HFFc6 (cell line): ENCODE results near the gene MFRP. TPM values are rescaled to one million over a fixed set of nuclear protein-coding genes. Genes with fewer than 3 reads are reported as not detected.

Experiments used
- DNase-seq: peaks from one replicate; pipeline ENCODE4 v3.0.0-alpha.2; 2018
- H3K27ac Mint-ChIP-seq: 2 replicates; pipeline ENCODE4 v1.8.0; 2020; ENCODE audit warnings: mild to moderate bottlenecking, mixed read lengths
- H3K27me3 Mint-ChIP-seq: 2 replicates; pipeline ENCODE4 v1.8.0; 2021; ENCODE audit warnings: mild to moderate bottlenecking, moderate library complexity, mixed read lengths; ENCODE audit not compliant: insufficient read depth
- H3K36me3 Mint-ChIP-seq: 2 replicates; pipeline ENCODE4 v1.8.0; 2021; ENCODE audit warnings: low read depth, mixed read lengths
- H3K4me1 Mint-ChIP-seq: 2 replicates; pipeline ENCODE4 v1.8.0; 2020; ENCODE audit warnings: low read depth, mixed read lengths
- H3K4me3 Mint-ChIP-seq: 2 replicates; pipeline ENCODE4 v1.8.0; 2020; ENCODE audit warnings: mild to moderate bottlenecking, moderate library complexity, mixed read lengths
- H3K9me3 Mint-ChIP-seq: 2 replicates; pipeline ENCODE4 v1.8.0; 2020; ENCODE audit warnings: mild to moderate bottlenecking, mixed read lengths
- CTCF ChIP-seq: fragments of 200-600 bp; sonication (generic); IDR thresholded peaks from 2 replicates; pipeline ENCODE4 v1.5.0; 2021; ENCODE audit warnings: antibody characterized with exemption, mild to moderate bottlenecking
- total RNA-seq, 6 experiments: library from RNA; stranded (reverse); fragmentation: NEBNext Ultra II Directional; extraction: Animal tissue kit (Norgen Biotek cat#: 25700); gene quantifications; 2 replicates in 1 of 6; 3 replicates in 5 of 6; pipeline ENCODE4 v1.2.3, GENCODE V29; 2021

MFRP gene
- total RNA-seq, 6 experiments from 2014 or later = not detected

GRCh38 chr11:119324189-119324588 is 22.3 kb downstream of the MFRP start:
- H3K9me3 Mint-ChIP-seq = no peaks in the 10 kb centered on the region
- peaks cover 11% of the 10 kb centered on the region for H3K4me1 Mint-ChIP-seq
- no peaks in the 10 kb centered on the region for H3K36me3 Mint-ChIP-seq
- H3K27me3 Mint-ChIP-seq = peaks cover 7% of the 10 kb centered on the region
- TF ChIP-seq CTCF = no peak
- H3K27ac Mint-ChIP-seq = no peak overlapping the region
- no peak overlapping the region for H3K4me3 Mint-ChIP-seq
- DNase-seq = no peak

- Mint-ChIP-seq H3K36me3 (no peaks in the 10 kb centered on the region), H3K27ac (no peak overlapping the region), H3K4me3 (no peak overlapping the region), H3K4me1 (peaks cover 17% of the 10 kb centered on the region), H3K9me3 (no peaks in the 10 kb centered on the region), H3K27me3 (peaks cover 3% of the 10 kb centered on the region; the same call in 1 of the 2 replicates)
- DNase-seq = peak; percentile 43
- TF ChIP-seq CTCF = peak; percentile 91
These were observed 22.9 kb downstream of the MFRP start for GRCh38 chr11:119323532-119324033.

GRCh38 chr11:119322921-119323531 is 23.5 kb downstream of the MFRP start:
- no peak overlapping the region for H3K27ac Mint-ChIP-seq
- H3K9me3 Mint-ChIP-seq = no peaks in the 10 kb centered on the region
- DNase-seq = no peak
- no peaks in the 10 kb centered on the region for H3K36me3 Mint-ChIP-seq
- TF ChIP-seq CTCF = no peak
- no peak overlapping the region for H3K4me3 Mint-ChIP-seq
- peaks cover 3% of the 10 kb centered on the region; the same call in 1 of the 2 replicates for H3K27me3 Mint-ChIP-seq
- peaks cover 20% of the 10 kb centered on the region for H3K4me1 Mint-ChIP-seq

GRCh38 chr11:119322360-119322739 is 24.2 kb downstream of the MFRP start:
- TF ChIP-seq CTCF = no peak
- no peaks in the 10 kb centered on the region for H3K9me3 Mint-ChIP-seq
- H3K27me3 Mint-ChIP-seq = peaks cover 3% of the 10 kb centered on the region; the same call in 1 of the 2 replicates
- H3K27ac Mint-ChIP-seq = no peak overlapping the region
- no peak overlapping the region for H3K4me3 Mint-ChIP-seq
- H3K36me3 Mint-ChIP-seq = no peaks in the 10 kb centered on the region
- DNase-seq = no peak
- H3K4me1 Mint-ChIP-seq = peaks cover 20% of the 10 kb centered on the region

GRCh38 chr11:119320776-119321524 is 25.6 kb downstream of the MFRP start:
- no peaks in the 10 kb centered on the region for H3K36me3 Mint-ChIP-seq
- peak overlapping the region; percentile 58; the same call in 1 of the 2 replicates for H3K27ac Mint-ChIP-seq
- TF ChIP-seq CTCF = no peak
- H3K4me1 Mint-ChIP-seq = peaks cover 20% of the 10 kb centered on the region
- no peaks in the 10 kb centered on the region for H3K9me3 Mint-ChIP-seq
- peak overlapping the region; percentile 42; the same call in 1 of the 2 replicates for H3K4me3 Mint-ChIP-seq
- DNase-seq = no peak
- peaks cover 6% of the 10 kb centered on the region; the same call in 1 of the 2 replicates for H3K27me3 Mint-ChIP-seq
